BE2C (cell line): ENCODE data around the gene ARHGAP27.
A peak's percentile ranks its signal among the peaks of the same experiment; 100 is the strongest.

Source experiments
- DNase-seq: peaks from one replicate; pipeline ENCODE4 v3.0.0-alpha.2; 2020
- H3K27me3 ChIP-seq: fragments of 250-450 bp; sonication (Bioruptor Pico); 2 replicates; pipeline ENCODE4 v1.5.1; 2020; ENCODE audit warnings: mild to moderate bottlenecking
- H3K36me3 ChIP-seq: fragments of 250-450 bp; sonication (Bioruptor Pico); 2 replicates; pipeline ENCODE4 v1.5.1; 2020; ENCODE audit warnings: mild to moderate bottlenecking
- H3K4me1 ChIP-seq: fragments of 250-450 bp; sonication (Bioruptor Pico); 2 replicates; pipeline ENCODE4 v1.5.1; 2020
- H3K4me3 ChIP-seq: 2 replicates; pipeline ENCODE4 v1.5.1; 2011; ENCODE audit warnings: low read depth, low read length
- H3K9me3 ChIP-seq: fragments of 250-450 bp; sonication (Bioruptor Pico); 2 replicates; pipeline ENCODE4 v1.5.1; 2020
- TF ChIP-seq, protein P1 (sequence below): IDR thresholded peaks from 2 replicates; pipeline ENCODE4 v1.5.1; 2012; ENCODE audit warnings: mild to moderate bottlenecking, low read depth, low read length

ARHGAP27 gene

GRCh38 chr17:45436625-45437464, 4.2 kb upstream of the ARHGAP27 start:
- Histone ChIP-seq H3K9me3 (no peaks in the 10 kb centered on the region), H3K36me3 (no peaks in the 10 kb centered on the region), H3K4me3 (no peak overlapping the region), H3K4me1 (peaks cover 6% of the 10 kb centered on the region; the same call in 1 of the 2 replicates), H3K27me3 (peaks cover 6% of the 10 kb centered on the region)
- TF ChIP-seq, protein P1, sequence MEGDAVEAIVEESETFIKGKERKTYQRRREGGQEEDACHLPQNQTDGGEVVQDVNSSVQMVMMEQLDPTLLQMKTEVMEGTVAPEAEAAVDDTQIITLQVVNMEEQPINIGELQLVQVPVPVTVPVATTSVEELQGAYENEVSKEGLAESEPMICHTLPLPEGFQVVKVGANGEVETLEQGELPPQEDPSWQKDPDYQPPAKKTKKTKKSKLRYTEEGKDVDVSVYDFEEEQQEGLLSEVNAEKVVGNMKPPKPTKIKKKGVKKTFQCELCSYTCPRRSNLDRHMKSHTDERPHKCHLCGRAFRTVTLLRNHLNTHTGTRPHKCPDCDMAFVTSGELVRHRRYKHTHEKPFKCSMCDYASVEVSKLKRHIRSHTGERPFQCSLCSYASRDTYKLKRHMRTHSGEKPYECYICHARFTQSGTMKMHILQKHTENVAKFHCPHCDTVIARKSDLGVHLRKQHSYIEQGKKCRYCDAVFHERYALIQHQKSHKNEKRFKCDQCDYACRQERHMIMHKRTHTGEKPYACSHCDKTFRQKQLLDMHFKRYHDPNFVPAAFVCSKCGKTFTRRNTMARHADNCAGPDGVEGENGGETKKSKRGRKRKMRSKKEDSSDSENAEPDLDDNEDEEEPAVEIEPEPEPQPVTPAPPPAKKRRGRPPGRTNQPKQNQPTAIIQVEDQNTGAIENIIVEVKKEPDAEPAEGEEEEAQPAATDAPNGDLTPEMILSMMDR, result no peak
- no peak for DNase-seq

- Histone ChIP-seq H3K4me1 (peaks cover 6% of the 10 kb centered on the region; the same call in 1 of the 2 replicates), H3K36me3 (no peaks in the 10 kb centered on the region)
- TF ChIP-seq, protein P1, result no peak
Measured at GRCh38 chr17:45436161-45436560, 3.5 kb upstream of the ARHGAP27 start.

GRCh38 chr17:45435481-45435880, 2.8 kb upstream of the ARHGAP27 start:
- Histone ChIP-seq H3K4me3 (no peak overlapping the region), H3K27me3 (peaks cover 18% of the 10 kb centered on the region), H3K9me3 (no peaks in the 10 kb centered on the region), H3K4me1 (peaks cover 6% of the 10 kb centered on the region; the same call in 1 of the 2 replicates), H3K36me3 (no peaks in the 10 kb centered on the region)
- no peak for DNase-seq
- TF ChIP-seq, protein P1, result no peak

More at GRCh38 chr17:45436161-45436560, 3.5 kb upstream of the ARHGAP27 start:
- Histone ChIP-seq H3K4me3 (no peak overlapping the region), H3K9me3 (no peaks in the 10 kb centered on the region), H3K27me3 (peaks cover 11% of the 10 kb centered on the region)
- no peak for DNase-seq

DNA sequence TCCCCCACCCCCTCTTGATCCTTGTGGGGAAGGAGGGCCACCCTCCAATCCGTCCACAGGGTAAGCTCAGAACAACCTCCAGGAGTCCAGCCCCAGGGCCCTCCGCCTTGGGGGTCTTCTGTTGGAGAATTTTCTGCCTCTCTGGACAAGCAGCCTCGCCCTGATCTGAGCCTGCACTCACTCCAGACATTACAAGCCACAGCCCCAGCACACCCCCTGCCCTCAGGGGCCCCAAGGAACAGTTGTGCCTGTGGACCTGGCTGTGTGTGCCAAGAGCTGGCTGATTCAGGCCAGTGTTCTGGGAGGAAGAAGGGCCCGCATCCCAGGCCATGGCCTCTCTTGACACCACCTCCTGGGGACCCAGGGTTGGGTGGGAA, 477 bp upstream of the ARHGAP27 start:
- peaks cover 41% of the 10 kb centered on the region for H3K27me3 ChIP-seq
- peaks cover 9% of the 10 kb centered on the region for H3K4me1 ChIP-seq
- no peaks in the 10 kb centered on the region for H3K36me3 ChIP-seq
- H3K4me3 ChIP-seq, result no peak overlapping the region
- H3K9me3 ChIP-seq, result no peaks in the 10 kb centered on the region
- no peak for DNase-seq
- TF ChIP-seq, protein P1, result no peak

- TF ChIP-seq, protein P1, result no peak
- peaks cover 6% of the 10 kb centered on the region for H3K4me1 ChIP-seq
- no peaks in the 10 kb centered on the region for H3K9me3 ChIP-seq
- peak overlapping the region; percentile 30 for H3K4me3 ChIP-seq
- DNase-seq, result peak; percentile 63
- no peaks in the 10 kb centered on the region for H3K36me3 ChIP-seq
- peaks cover 45% of the 10 kb centered on the region for H3K27me3 ChIP-seq
Measured at GRCh38 chr17:45431531-45432404, 902 bp downstream of the ARHGAP27 start.
